SK-N-SH (cell line): ENCODE results near the gene VWC2L. TPM values are rescaled to one million over a fixed set of nuclear protein-coding genes. Genes with fewer than 3 reads are reported as not detected.

ENCODE experiments used
- CTCF ChIA-PET: fragments of 300-600, 350-600 bp; formaldehyde crosslinking; extraction: SDS; loops from one replicate; lab custom pipeline; 2021; lab: Yijun Ruan, JAX
- POLR2A ChIA-PET: fragments of 350-600 bp; sonication (Branson Sonifier 250); formaldehyde crosslinking; extraction: SDS; loops from one replicate; lab custom pipeline; 2020; ENCODE audit warnings: antibody characterized with exemption, inconsistent platforms; lab: Yijun Ruan, JAX
- DNase-seq: peaks from one replicate; pipeline ENCODE4 v3.0.0; 2012
- H2AFZ ChIP-seq: fragments of 200-600 bp; sonication (generic); 2 replicates; pipeline ENCODE4 v1.8.1; 2016; ENCODE audit warnings: antibody characterized with exemption, mild to moderate bottlenecking, low read depth
- H3F3A ChIP-seq: fragments of 200-600 bp; sonication (generic); replicated peaks from 2 replicates; pipeline ENCODE3; 2016; ENCODE audit warnings: antibody characterized with exemption, mild to moderate bottlenecking; ENCODE audit not compliant: insufficient read depth
- H3K27ac ChIP-seq, 2 experiments: fragments of 200-500 bp in 1 of 2; fragments of 200-600 bp in 1 of 2; sonication (Bioruptor generic) in 1 of 2; sonication (generic), shearing (Covaris generic) in 1 of 2; 2 replicates each; pipeline versions ENCODE4 v1.5.1 to v1.6.1; 2014 to 2016; ENCODE audit warnings: low read depth in 2 of 2, inconsistent platforms in 1 of 2, low read length in 1 of 2, mild to moderate bottlenecking in 1 of 2, mixed read lengths in 1 of 2
- H3K27me3 ChIP-seq: fragments of 200-600 bp; sonication (generic), shearing (Covaris generic); 2 replicates; pipeline ENCODE4 v1.6.1; 2016; ENCODE audit warnings: mixed run types; ENCODE audit not compliant: insufficient read depth
- H3K36me3 ChIP-seq, 2 experiments: fragments of 200-500 bp in 1 of 2; fragments of 200-600 bp in 1 of 2; sonication (Bioruptor generic) in 1 of 2; sonication (generic) in 1 of 2; replicated peaks in 1 of 2; 2 replicates each; pipeline versions ENCODE3 to v1.5.1; 2014 to 2016; ENCODE audit warnings: low read length in 1 of 2, mild to moderate bottlenecking in 1 of 2; ENCODE audit not compliant: insufficient read depth in 2 of 2, control insufficient read depth in 1 of 2
- H3K4me1 ChIP-seq, 2 experiments: fragments of 200-500 bp in 1 of 2; fragments of 200-600 bp in 1 of 2; sonication (Bioruptor generic) in 1 of 2; sonication (generic), shearing (Covaris generic) in 1 of 2; 2 replicates each; pipeline versions ENCODE4 v1.5.1 to v1.6.1; 2014 to 2016; ENCODE audit warnings: low read depth in 1 of 2, low read length in 1 of 2, mixed run types in 1 of 2; ENCODE audit not compliant: insufficient read depth in 2 of 2, control insufficient read depth in 1 of 2
- H3K4me2 ChIP-seq: fragments of 200-600 bp; sonication (generic), shearing (Covaris generic); 2 replicates; pipeline ENCODE4 v1.6.1; 2017; ENCODE audit warnings: mixed run types
- H3K4me3 ChIP-seq, 2 experiments: fragments of 200-500 bp in 1 of 2; fragments of 200-600 bp in 1 of 2; sonication (Bioruptor generic) in 1 of 2; sonication (generic), shearing (Covaris generic) in 1 of 2; 2 replicates each; pipeline versions ENCODE4 v1.5.1 to v1.8.1; 2014 to 2016; ENCODE audit warnings: low read depth in 2 of 2, inconsistent platforms in 1 of 2, low read length in 1 of 2, mild to moderate bottlenecking in 1 of 2, mixed read lengths in 1 of 2, moderate library complexity in 1 of 2
- H3K79me2 ChIP-seq: fragments of 200-600 bp; sonication (generic); 2 replicates; pipeline ENCODE4 v1.8.1; 2017; ENCODE audit warnings: mild to moderate bottlenecking; ENCODE audit not compliant: insufficient read depth
- H3K9ac ChIP-seq: fragments of 200-600 bp; sonication (generic); 2 replicates; pipeline ENCODE4 v1.6.1; 2017; ENCODE audit warnings: mixed run types
- H3K9me2 ChIP-seq: fragments of 200-600 bp; sonication (generic); 2 replicates; pipeline ENCODE4 v1.6.1; 2017; ENCODE audit warnings: mixed run types
- H3K9me3 ChIP-seq: fragments of 200-600 bp; sonication (generic); 2 replicates; pipeline ENCODE4 v1.6.1; 2017; ENCODE audit warnings: mixed run types, mild to moderate bottlenecking, moderate library complexity
- H4K20me1 ChIP-seq: fragments of 200-600 bp; sonication (generic); 2 replicates; pipeline ENCODE4 v1.6.1; 2017; ENCODE audit warnings: mild to moderate bottlenecking, mixed run types; ENCODE audit not compliant: insufficient read depth
- CHD2 ChIP-seq: fragments of 150-350 bp; IDR thresholded peaks from 2 replicates; pipeline ENCODE4 v1.6.1; 2018; ENCODE audit warnings: low read length; ENCODE audit not compliant: partially characterized antibody
- ELF1 ChIP-seq: IDR thresholded peaks from 2 replicates; pipeline ENCODE4 v1.4.0; 2012
- EZH2phosphoT487 ChIP-seq: fragments of 200-600 bp; sonication (generic); IDR thresholded peaks from 2 replicates; pipeline ENCODE4 v1.6.1; 2017; ENCODE audit warnings: low read depth, mixed run types, mild to moderate bottlenecking, antibody characterized with exemption, moderate library complexity, borderline replicate concordance
- GATA2 ChIP-seq: sonication (generic); formaldehyde crosslinking; IDR thresholded peaks from 2 replicates; pipeline ENCODE4 v1.5.0; 2020; ENCODE audit warnings: mild to moderate bottlenecking, missing genetic modification reagents
- MEF2A ChIP-seq: IDR thresholded peaks from 2 replicates; pipeline ENCODE4 v1.4.0; 2012; ENCODE audit warnings: low read depth, borderline replicate concordance
- MXI1 ChIP-seq: IDR thresholded peaks from 2 replicates; pipeline ENCODE4 v1.6.1; 2012; ENCODE audit warnings: mild to moderate bottlenecking, low read depth, low read length, improper control_type of control experiment
- RAD21 ChIP-seq: IDR thresholded peaks from 2 replicates; pipeline ENCODE4 v1.6.1; 2012; ENCODE audit warnings: mild to moderate bottlenecking, low read length
- RFX5 ChIP-seq: IDR thresholded peaks from 2 replicates; pipeline ENCODE4 v1.6.1; 2012; ENCODE audit warnings: mild to moderate bottlenecking, improper control_type of control experiment, low read length
- RXRA ChIP-seq: IDR thresholded peaks from 2 replicates; pipeline ENCODE4 v1.4.0; 2012; ENCODE audit warnings: low read depth, mild to moderate bottlenecking, borderline replicate concordance
- SIN3A ChIP-seq: IDR thresholded peaks from 2 replicates; pipeline ENCODE4 v1.6.1; 2012; ENCODE audit warnings: low read depth, mild to moderate bottlenecking, low read length, moderate library complexity, borderline replicate concordance
- TCF12 ChIP-seq: IDR thresholded peaks from 2 replicates; pipeline ENCODE4 v1.4.0; 2012
- YY1 ChIP-seq: IDR thresholded peaks from 2 replicates; pipeline ENCODE4 v1.4.0; 2012; ENCODE audit warnings: low read depth, mild to moderate bottlenecking
- WGBS: methylation state at CpG from one replicate; pipeline ENCODE4 v1.1.6; 2017; ENCODE audit warnings: low lambda C conversion rate; 5-methylcytosine and 5-hydroxymethylcytosine counted together
- polyA plus RNA-seq, 3 experiments: library from polyadenylated mRNA; depleted of rRNA; stranded (reverse); fragments of >200 nt; gene quantifications; 2 replicates each; pipeline ENCODE4 v1.2.3, GENCODE V29; 2012
- TF ChIP-seq, protein P1 (sequence below): IDR thresholded peaks from 2 replicates; pipeline ENCODE4 v1.4.0; 2012; ENCODE audit warnings: low read depth, borderline replicate concordance
- TF ChIP-seq, protein P2 (sequence below): IDR thresholded peaks from 2 replicates; pipeline ENCODE4 v1.4.0; 2012; ENCODE audit warnings: low read depth
- TF ChIP-seq, protein P3 (sequence below): fragments of 150-350 bp; IDR thresholded peaks from 2 replicates; pipeline ENCODE4 v1.6.1; 2017; ENCODE audit warnings: antibody characterized with exemption, low read length, low read depth, borderline replicate concordance
- TF ChIP-seq, protein P4 (sequence below): IDR thresholded peaks from 2 replicates; pipeline ENCODE4; 2012
- TF ChIP-seq, protein P5 (sequence below): fragments of 200-600 bp; sonication (generic); IDR thresholded peaks from 2 replicates; pipeline ENCODE4 v1.6.1; 2017; ENCODE audit warnings: antibody characterized with exemption, mild to moderate bottlenecking, moderate library complexity

The VWC2L gene
- polyA plus RNA-seq, 1 of the 3 experiments (the other 2 are of a cell fraction): not detected

DNA sequence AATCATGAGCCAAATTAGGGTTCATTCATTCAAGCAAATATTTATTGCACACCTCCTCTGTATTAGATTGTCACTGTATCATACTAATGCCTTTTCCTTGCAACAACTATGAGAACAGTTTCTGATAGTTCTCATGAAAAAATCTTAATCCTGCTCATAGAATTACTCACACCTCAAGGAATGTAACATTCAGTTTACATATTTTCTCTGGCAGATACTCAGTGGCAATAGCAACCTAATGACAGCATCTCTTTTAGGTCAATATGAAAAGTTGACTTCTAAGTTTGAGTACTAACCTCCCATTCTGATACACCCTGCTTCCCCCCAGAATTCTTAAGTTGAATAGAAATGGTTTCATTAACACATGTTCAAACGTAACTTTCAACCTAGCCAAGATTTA, 132.0 kb downstream of the VWC2L start:
- no peaks in the 10 kb centered on the region for H4K20me1 ChIP-seq
- peak overlapping the region in 1 of 2 experiments; percentile 41; a peak in 2 of 4 replicates for H3K27ac ChIP-seq
- peaks cover 0 to 5% of the 10 kb centered on the region in 2 experiments; a peak in 1 of 4 replicates for H3K4me1 ChIP-seq
- H3K79me2 ChIP-seq: no peaks in the 10 kb centered on the region
- H3K36me3 ChIP-seq: no peaks in the 10 kb centered on the region
- CTCF ChIA-PET: interaction anchor here (1.0 kb wide), 1 partner anchor 8 kb away, joined by 3 read pairs; no protein-coding TSS in a partner anchor
- no peak overlapping the region for H2AFZ ChIP-seq
- TF ChIP-seq, protein P1, sequence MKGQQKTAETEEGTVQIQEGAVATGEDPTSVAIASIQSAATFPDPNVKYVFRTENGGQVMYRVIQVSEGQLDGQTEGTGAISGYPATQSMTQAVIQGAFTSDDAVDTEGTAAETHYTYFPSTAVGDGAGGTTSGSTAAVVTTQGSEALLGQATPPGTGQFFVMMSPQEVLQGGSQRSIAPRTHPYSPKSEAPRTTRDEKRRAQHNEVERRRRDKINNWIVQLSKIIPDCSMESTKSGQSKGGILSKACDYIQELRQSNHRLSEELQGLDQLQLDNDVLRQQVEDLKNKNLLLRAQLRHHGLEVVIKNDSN: no peak
- TF ChIP-seq, protein P2, sequence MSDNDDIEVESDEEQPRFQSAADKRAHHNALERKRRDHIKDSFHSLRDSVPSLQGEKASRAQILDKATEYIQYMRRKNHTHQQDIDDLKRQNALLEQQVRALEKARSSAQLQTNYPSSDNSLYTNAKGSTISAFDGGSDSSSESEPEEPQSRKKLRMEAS: no peak
- TF ChIP-seq SIN3A (no peak), EZH2phosphoT487 (no peak), RXRA (no peak), TCF12 (no peak), GATA2 (CRISPR knock-in tag) (no peak), RAD21 (no peak), RFX5 (no peak), CHD2 (no peak), MEF2A (no peak), MXI1 (no peak), ELF1 (no peak), YY1 (no peak)
- TF ChIP-seq, protein P3, sequence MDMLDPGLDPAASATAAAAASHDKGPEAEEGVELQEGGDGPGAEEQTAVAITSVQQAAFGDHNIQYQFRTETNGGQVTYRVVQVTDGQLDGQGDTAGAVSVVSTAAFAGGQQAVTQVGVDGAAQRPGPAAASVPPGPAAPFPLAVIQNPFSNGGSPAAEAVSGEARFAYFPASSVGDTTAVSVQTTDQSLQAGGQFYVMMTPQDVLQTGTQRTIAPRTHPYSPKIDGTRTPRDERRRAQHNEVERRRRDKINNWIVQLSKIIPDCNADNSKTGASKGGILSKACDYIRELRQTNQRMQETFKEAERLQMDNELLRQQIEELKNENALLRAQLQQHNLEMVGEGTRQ: no peak
- TF ChIP-seq, protein P4, sequence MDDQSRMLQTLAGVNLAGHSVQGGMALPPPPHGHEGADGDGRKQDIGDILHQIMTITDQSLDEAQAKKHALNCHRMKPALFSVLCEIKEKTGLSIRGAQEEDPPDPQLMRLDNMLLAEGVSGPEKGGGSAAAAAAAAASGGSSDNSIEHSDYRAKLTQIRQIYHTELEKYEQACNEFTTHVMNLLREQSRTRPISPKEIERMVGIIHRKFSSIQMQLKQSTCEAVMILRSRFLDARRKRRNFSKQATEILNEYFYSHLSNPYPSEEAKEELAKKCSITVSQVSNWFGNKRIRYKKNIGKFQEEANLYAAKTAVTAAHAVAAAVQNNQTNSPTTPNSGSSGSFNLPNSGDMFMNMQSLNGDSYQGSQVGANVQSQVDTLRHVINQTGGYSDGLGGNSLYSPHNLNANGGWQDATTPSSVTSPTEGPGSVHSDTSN: no peak
- TF ChIP-seq, protein P5, sequence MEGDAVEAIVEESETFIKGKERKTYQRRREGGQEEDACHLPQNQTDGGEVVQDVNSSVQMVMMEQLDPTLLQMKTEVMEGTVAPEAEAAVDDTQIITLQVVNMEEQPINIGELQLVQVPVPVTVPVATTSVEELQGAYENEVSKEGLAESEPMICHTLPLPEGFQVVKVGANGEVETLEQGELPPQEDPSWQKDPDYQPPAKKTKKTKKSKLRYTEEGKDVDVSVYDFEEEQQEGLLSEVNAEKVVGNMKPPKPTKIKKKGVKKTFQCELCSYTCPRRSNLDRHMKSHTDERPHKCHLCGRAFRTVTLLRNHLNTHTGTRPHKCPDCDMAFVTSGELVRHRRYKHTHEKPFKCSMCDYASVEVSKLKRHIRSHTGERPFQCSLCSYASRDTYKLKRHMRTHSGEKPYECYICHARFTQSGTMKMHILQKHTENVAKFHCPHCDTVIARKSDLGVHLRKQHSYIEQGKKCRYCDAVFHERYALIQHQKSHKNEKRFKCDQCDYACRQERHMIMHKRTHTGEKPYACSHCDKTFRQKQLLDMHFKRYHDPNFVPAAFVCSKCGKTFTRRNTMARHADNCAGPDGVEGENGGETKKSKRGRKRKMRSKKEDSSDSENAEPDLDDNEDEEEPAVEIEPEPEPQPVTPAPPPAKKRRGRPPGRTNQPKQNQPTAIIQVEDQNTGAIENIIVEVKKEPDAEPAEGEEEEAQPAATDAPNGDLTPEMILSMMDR: no peak
- H3K9me3 ChIP-seq: no peaks in the 10 kb centered on the region
- DNase-seq: no peak
- no peak overlapping the region for H3K4me3 ChIP-seq
- no peak overlapping the region for H3K4me2 ChIP-seq
- 57% methylated on average over 1 of the region's 1 CpG for WGBS
- POLR2A ChIA-PET: no interaction called here
- H3F3A ChIP-seq: peaks cover 3% of the 10 kb centered on the region
- no peak overlapping the region for H3K9ac ChIP-seq
- no peaks in the 10 kb centered on the region for H3K9me2 ChIP-seq
- no peaks in the 10 kb centered on the region for H3K27me3 ChIP-seq
